HG03064 (cell line): ENCODE results near the gene MAP4.
"Not testable (repeated sequence)": the region's sequence is repeated elsewhere in the genome, so short reads cannot be mapped to it uniquely, and the experiment has no call there.

ENCODE experiments used
- ATAC-seq: cut with Tn5 transposase; IDR thresholded peaks from one replicate; pipeline ENCODE4 v1.9.1; 2021; ENCODE audit warnings: low read depth; ENCODE audit not compliant: unreplicated experiment

Gene MAP4

DNA sequence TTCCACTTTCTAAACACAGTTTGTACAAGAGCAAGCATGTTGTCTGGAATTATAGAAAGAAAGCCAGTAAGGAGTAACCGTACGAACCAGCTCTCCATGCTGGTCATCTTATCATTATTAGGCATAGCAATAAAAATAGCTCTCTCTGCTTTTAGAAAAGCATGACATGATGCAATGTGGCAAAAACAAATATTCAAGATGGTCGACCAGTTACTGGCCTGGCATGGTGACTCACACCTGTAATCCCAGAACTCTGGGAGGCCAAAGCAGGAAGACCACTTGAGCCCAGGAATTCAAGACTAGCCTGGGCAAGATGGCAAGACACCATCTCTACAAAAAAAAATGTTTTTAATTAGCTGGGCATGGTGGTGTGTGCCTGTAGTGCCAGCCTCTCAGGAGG, 2.6 kb upstream of the MAP4 start:
- no peak for ATAC-seq

DNA sequence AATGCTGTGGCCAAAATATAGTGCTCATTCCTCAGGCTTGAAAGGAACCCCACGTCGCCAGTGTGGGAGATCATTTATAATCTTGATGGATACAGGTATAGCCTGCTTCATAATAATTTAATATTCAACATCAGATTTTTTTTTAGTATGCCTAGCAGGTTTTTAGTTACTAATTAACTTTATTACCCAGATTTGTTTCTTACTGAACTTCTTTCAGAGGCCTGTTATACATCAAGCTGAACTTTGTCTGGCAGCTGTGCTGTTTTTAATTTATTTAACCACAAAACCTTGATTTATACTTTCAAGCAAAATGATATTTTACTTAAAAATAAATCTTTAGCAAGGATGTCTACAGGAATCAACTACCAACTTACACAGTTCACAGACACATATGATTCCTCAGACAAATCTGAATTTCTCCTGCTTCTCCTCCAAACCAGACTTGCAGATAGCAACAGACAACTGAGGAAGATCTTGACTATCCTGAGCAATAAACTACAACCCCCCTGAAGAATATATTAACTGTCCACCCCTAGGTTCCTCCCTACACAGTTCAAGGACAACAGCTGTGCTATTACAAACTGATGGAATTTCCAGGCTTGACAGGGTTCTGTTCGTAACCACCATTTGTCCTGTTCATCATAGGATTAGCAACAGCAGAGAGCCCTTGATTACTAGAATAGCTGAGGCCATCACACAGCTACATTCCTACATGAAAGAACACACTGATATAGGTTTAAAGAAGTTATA, 610 bp downstream of the MAP4 start:
- no peak for ATAC-seq

DNA sequence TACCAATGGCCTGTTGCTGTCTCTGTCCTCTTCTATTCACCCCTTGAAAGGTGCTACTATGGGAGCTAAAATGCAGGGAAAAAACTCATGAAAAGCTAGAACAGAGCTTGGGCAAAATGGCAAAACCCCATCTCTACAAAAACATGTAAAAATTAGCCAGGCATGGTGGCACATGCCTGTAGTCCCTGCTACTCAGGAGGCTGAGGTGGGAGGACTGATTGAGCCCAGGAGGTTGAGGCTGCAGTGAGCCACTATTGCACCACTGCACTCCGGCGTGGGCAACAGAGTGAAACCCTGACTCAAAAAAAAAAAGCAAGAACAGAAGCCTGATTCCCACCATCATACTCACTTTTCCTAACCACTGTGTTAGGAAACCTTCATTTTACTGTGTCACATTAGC, 1.9 kb downstream of the MAP4 start:
- ATAC-seq: no peak

DNA sequence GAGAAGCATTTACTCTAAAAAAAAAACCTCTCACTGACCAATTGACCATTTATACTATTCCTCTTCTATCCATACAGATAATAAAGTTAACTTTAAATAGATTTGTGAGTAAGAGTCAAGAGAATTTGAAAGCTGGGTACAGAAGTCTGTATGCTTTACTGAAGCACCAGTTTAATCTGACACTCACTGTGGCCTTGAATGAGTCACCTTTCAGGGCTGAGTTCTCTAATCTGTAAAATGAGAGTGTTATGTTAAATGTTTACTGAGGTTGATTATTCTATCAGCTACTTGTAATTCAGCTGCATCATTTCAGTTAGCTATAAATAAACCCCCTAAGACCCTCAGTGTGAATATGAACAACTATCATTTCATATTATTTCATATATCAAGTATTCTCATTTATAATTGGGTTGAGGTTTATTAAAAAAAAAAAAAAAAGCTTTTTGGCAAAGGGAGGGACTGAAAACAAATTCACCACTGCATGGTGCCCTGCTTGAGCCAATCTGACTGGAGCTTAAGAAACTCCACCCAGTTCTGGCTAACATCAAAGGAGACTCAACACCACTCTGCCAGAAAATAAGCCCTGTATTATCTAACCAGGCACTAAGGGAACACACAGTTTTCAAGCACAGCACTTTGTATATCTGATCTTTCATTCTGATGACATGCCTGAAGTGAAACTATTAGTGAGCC, 2.8 kb downstream of the MAP4 start:
- no peak for ATAC-seq

DNA sequence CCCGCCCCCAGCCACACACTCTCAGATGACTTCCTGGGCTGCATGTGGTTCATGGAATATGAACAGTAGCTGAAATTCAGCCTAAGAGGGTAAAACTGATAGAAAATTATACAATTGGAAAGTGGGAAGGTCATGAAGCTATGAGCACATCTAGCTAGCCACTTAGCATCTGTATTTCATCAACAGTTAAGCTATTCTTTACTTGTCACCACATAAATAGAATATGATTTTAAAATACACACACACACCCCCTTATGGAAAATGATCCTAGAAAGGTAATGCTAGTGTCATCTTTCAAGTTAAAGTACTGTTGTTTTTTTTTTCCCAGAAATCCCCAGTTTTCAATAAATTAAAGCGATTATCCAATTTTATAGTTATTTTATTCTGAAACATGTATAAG, 3.6 kb downstream of the MAP4 start:
- ATAC-seq: no peak

DNA sequence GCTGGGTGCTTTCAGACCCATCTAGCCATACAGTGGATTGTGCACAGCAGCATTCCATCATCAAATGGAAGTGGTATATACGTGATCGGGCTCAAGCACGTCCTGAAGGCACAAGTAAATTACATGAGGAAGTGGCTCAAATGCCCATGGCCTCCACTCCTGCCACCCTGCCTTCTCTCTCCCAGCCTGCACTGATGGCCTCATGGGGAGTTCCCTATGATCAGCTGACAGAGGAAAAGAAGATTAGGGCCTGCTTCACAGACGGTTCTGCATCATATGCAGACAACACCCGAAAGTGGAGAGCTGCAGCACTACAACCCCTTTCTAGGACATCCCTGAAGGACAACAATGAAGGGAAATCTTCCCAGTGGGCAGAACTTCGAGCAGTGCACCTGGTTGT, 8.2 kb downstream of the MAP4 start:
- not testable (repeated sequence) for ATAC-seq

DNA sequence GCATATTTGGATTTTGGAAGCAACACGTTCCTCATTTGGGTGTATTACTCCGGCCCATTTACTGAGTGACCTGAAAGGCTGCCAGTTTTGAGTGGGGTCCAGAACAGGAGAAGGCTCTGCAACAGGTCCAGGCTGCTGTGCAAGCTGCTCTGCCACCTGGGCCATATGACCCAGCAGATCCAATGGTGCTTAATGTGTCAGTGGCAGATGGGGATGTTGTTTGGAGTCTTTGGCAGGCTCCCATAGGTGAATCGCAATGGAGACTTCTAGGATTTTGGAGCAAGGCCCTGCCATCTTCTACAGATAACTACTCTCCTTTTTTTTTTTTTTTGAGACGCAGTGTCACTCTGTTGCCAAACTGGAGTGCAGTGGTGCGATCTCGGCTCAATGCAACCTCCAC, 8.9 kb downstream of the MAP4 start:
- ATAC-seq: not testable (repeated sequence)

DNA sequence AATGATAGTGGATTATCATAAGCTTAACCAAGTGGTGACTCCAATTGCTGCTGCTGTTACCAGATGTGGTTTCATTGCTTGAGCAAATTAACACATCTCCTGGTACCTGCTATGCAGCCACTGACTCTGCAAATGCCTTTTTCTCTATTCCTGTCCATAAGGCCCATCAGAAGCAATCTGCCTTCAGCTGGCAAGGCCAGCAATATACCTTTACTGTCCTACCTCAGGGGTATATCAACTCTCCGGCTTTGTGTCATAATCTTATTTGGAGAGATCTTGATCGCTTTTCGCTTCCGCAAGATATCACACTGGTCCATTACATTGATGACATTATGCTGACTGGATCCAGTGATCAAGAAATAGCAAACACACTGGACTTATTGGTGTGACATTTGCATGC, 9.4 kb downstream of the MAP4 start:
- not testable (repeated sequence) for ATAC-seq

DNA sequence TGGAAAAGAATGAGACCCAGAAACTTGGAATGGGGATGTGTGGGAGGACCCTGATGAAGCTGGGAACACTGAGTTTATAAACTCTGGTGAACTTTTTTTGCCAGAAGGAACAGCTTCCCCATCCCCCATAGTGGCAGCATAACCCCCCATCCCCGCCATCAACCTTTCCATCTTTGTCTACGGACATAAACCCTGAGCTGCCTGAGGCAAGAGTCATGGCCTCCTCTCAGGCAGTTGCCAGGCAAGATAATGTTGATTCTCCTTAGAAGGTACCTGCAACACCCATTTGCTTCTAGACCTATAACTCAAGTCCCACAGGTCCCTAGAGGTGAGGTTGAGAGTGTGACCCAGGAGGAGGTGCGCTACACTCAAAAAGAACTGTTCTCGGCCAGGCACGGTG, 11.5 kb downstream of the MAP4 start:
- ATAC-seq: no peak

DNA sequence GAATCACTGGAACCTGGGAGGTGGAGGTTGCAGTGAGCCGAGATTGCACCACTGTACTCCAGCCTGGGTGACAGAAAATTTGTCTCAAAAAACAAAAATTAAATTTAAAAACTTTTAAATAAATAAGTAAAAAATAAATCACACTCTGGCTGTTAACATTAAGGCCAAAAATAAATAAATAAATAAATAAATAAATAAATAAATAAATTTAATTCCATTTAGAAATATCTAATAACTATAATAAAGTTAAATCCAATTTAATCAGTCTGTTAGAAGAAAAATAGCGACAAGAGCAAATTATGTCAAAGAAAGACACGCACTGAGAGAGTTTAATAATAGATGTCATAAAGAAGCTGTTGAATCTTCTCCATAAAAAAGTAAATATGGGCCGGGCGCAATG, 13.4 kb downstream of the MAP4 start:
- no peak for ATAC-seq

DNA sequence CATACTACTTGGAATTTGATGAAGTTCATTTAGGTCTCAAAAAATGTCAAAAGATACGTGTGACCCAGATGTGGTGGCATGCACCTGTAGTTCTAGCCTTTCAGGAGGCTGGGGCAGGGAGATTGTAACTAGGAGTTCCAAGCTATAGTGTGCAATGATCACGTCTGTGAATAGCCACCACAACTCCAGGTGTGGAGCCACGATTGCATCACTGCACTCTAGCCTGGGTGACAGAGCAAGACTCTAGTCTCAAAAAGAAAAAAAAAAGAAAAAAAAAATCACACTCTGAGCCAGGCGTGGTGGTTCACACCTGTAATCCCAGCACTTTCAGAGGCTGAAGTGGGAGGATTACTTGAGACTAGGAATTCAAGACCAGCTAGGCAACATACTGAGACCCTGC, 14.2 kb downstream of the MAP4 start:
- no peak for ATAC-seq

DNA sequence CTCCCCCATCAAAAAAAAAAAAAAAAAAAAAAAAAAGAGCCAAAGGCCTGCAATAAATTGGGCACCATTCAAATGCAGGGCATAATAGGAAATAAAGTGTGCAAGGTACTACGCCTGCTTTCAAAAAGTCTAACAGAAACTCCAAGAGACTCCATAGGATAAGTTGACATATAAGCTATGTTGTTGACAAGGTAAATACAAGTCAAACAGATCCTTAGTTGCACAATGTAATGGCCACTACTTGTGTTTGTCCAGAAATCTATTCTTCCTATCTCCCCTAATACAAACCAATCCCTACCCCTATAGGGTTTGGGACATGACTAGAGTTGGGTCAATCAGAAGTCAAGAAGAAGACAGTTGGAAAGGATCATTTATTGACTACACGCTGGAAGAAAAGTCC, 16.0 kb downstream of the MAP4 start:
- ATAC-seq: no peak

DNA sequence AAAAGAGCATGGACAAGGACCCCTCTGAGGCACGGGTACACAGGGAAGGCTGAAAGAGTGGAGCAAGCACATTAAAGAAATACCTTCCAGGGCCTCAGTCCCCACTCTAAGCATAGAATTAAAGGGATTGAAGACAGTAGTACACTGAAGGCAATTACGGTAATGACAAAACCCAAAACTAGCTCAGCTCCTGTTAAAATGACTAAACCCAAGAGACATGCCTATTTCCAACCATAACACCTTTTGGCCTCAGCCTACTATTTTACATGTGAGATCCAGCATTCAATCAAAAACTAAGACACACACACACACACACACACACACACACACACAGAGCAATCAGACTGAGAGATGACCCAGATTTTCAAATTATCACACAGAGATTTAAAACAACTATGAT, 19.8 kb downstream of the MAP4 start:
- no peak for ATAC-seq

DNA sequence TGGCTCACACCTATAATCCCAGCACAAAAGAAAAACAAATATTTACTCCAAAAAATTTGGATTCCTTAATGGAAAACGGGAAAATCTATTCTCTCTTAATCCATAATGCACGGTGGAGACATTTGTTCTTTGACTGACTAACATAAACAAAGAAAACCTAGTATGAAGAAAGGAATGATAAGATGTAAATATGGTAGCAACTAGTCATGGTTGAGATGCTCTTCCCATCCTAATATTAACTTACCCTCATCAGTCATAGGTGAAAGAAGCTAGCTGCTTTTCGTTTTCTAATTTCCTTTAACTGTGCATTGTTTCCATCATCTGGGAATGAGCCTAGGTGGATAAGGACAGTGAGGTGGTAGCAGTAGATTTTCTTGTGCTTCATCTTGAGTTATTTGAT, 22.0 kb downstream of the MAP4 start:
- ATAC-seq: no peak

DNA sequence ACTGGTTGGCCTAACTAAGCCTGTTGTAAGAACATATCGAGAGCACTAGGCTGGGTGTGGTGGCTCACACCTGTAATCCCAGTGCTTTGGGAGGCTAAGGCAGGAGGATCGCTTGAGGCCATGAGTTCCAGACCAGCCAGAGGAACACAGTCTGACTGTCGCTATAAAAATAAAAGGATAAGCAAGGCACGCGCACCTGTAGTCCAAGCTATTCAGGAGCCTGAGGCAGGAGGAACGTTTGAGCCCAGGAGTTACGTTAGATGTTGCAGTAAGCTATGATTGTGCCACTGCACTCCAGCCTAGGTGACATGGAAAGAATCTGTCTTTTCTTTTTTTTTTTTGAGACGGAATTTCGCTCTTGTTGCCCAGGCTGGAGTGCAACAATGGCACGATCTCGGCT, 24.9 kb downstream of the MAP4 start:
- ATAC-seq: no peak

DNA sequence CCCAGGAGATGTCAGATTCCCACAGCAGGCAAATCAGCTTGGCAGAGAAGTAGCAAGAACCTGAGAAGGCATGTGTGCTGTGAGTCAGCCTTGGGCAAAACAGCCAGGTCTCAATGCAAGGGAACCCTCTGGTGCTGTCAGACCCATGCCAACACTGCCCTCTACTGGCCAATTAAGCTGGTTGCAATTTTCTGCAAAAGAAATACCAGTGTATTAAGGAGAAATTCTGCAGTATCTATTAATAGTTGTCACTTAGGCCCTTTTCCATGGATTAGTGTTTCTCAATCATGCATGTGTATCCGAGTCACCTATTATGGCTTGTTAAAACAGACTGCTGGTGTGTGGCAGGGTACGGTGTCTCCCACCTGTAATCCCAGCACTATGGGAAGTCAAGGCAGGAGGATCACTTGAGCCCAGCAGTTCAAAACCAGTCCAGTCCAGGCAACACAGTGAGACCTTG, 26.2 kb downstream of the MAP4 start:
- ATAC-seq: no peak

DNA sequence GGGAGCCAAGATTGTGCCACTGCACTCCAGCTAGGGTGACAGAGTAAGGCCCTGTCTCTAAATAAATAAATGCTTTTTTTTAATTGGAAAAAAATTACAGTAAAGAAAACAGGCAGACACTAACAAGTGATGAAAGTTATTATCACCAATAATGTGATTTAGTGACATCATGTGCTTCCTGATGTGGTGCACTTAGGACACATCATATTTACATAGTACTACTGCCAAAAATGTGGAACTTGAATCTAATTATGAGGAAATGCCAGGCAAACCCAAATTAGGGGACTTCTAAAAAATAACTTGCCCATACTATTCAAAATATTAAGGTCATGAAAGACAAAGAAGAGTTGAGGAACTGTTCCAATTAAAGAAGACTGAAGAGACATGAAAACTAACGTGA, 30.8 kb downstream of the MAP4 start:
- ATAC-seq: no peak

DNA sequence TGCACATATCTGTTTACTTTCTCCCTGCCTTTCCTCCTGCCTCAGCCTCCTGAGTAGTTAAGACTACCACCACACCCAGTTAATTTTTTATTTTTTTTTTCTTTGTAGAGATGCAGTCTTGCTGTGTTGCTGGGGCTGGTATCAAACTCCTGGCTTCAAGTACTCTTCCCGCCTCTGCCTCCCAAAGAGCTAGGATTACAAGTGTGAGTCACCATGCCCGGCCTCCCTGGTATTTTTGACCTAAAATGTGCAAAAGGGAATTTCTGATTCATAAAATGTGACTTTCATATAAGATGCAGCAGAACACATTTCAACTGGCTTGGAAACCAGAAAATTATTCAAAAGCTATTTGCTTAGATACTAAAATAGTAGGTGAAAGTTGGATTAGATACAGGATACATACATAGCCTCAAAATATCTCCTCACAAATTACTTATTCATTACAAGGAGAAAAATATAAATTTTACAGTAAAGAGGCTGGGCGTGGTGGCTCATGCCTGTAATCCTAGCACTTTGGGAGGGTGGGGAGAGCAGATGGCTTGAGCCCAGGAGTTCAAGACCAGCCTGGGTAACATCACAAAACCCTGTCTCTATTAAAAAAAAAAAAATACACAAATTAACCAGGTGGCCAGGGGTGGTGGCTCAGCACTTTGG, 32.0 kb downstream of the MAP4 start:
- ATAC-seq: no peak

DNA sequence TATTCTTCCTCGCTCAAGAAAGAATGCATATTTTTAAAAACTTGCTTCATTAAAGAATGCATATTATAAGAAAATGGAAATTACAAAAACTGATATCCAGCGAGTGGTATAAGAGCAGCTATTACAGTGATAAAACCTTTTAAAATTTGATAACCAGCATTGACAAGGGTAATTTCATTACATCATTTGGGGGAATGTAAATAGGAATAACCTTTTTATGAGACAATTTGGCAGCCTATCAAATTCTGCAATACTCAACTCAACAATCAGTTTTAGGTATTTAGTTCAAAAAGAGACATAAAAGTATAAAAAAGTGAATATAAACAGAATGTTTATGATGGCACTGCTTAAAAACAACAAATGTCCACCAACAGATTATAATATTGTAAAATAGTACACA, 35.4 kb downstream of the MAP4 start:
- ATAC-seq: no peak

DNA sequence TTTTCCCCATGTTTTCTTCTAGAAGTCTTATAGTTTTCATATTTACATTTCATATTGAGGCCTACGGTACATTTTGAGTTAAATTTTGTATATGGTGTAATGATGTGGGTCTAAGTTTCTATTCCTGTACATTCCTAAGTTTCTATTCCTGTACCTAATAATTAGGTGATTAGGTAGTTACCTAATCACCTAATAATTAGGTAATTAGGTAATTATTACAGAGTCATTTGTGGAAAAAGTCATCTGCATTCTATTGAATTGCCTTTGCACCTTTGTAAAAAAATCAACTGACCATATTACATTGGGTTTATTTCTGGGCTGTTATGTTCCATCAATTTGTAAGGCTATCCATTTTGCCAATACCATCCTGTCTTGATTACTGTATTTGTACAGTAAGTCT, 37.1 kb downstream of the MAP4 start:
- ATAC-seq: no peak

DNA sequence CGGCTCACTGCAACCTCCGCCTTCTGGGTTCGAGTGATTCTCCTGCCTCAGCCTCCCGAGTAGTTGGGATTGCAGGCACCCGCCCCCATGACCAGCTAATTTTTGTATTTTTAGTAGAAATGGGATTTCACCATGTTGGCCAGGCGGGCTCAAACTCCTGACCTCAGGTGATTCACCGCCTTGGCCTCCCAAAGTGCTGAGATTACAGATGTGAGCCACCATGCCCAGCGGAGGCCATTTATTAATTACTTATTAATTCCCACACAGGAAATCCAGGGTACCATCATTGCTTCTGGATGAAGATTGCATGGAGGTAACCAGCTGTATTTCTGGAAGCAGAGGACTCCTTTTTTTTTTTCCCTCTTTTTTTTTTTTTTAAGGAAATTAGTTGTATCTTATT, 37.8 kb downstream of the MAP4 start:
- ATAC-seq: no peak
